Posterior cingulate gyrus (tissue), 11 donors: ENCODE results near the gene SOX11.

ENCODE experiments used
- DNase-seq, 10 donors: peaks; one replicate each; pipeline versions ENCODE4 v3.0.0 to v3.0.0-alpha.2; 2020 to 2021; ENCODE audit warnings: mixed read lengths in 3 of 10
- intact Hi-C: fragments of 100-400 bp; cut with DNase I; formaldehyde crosslinking; loops from one replicate; pipeline ENCODE4 v1.15.1; 2023

The SOX11 gene

GRCh38 chr2:5691221-5691984 is 781 bp upstream of the SOX11 start:
- intact Hi-C loops, result no loop called here
- DNase-seq, result peak in 1 of 10 donors; percentile 53

- peak in 3 of 10 donors; percentile 74 to 77 (median 76) for DNase-seq
- intact Hi-C loops, result no loop called here
These were observed 540 bp downstream of the SOX11 start for GRCh38 chr2:5692561-5693286.

- intact Hi-C loops, result no loop called here
- DNase-seq, result peak in 3 of 10 donors; percentile 71 to 83 (median 80)
These were observed 1.4 kb downstream of the SOX11 start for GRCh38 chr2:5693287-5694201.

- intact Hi-C loops, result no loop called here
- no peak for DNase-seq
These were observed 2.1 kb downstream of the SOX11 start for GRCh38 chr2:5694306-5694705.

- DNase-seq, result peak in 3 of 10 donors; percentile 63 to 77 (median 74)
- intact Hi-C loops, result no loop called here
These were observed 3.6 kb downstream of the SOX11 start for GRCh38 chr2:5695654-5696403.

- intact Hi-C loops, result no loop called here
- peak in 4 of 10 donors; percentile 29 to 83 (median 60) for DNase-seq
These were observed 4.3 kb downstream of the SOX11 start for GRCh38 chr2:5696404-5696944.

GRCh38 chr2:5696945-5697521 is 4.8 kb downstream of the SOX11 start:
- intact Hi-C loops, result no loop called here
- DNase-seq, result peak in 5 of 10 donors; percentile 11 to 87 (median 72)

- intact Hi-C loops, result no loop called here
- DNase-seq, result no peak
These were observed 5.4 kb downstream of the SOX11 start for GRCh38 chr2:5697562-5697961.

- intact Hi-C loops, result no loop called here
- DNase-seq, result no peak
These were observed 6.0 kb downstream of the SOX11 start for GRCh38 chr2:5698134-5698533.

- intact Hi-C loops, result no loop called here
These were observed 7.8 kb downstream of the SOX11 start for GRCh38 chr2:5699963-5700362.

GRCh38 chr2:5700551-5700950 is 8.4 kb downstream of the SOX11 start:
- intact Hi-C loops, result no loop called here
- DNase-seq, result no peak

More at GRCh38 chr2:5699963-5700362, 7.8 kb downstream of the SOX11 start:
- DNase-seq, result no peak

GRCh38 chr2:5701266-5701665 is 9.1 kb downstream of the SOX11 start:
- no peak for DNase-seq
- intact Hi-C loops, result no loop called here

GRCh38 chr2:5703166-5703565 is 11.0 kb downstream of the SOX11 start:
- intact Hi-C loops, result no loop called here
- no peak for DNase-seq

- DNase-seq, result no peak
- intact Hi-C loops, result no loop called here
These were observed 13.3 kb downstream of the SOX11 start for GRCh38 chr2:5705490-5705889.

- intact Hi-C loops, result no loop called here
- DNase-seq, result peak in 1 of 10 donors; percentile 74
These were observed 14.7 kb downstream of the SOX11 start for GRCh38 chr2:5706717-5707455.

GRCh38 chr2:5710615-5711014 is 18.4 kb downstream of the SOX11 start:
- DNase-seq, result no peak
- intact Hi-C loops, result no loop called here

- intact Hi-C loops, result no loop called here
- DNase-seq, result no peak
These were observed 20.9 kb downstream of the SOX11 start for GRCh38 chr2:5713101-5713500.

GRCh38 chr2:5719629-5720334 is 27.6 kb downstream of the SOX11 start:
- intact Hi-C loops, result no loop called here
- DNase-seq, result no peak
